Retinal pigment epithelial cell (primary cell): ENCODE measurements around the gene THAP4.

Source experiments
- DNase-seq: peaks from one replicate; pipeline ENCODE4 v3.0.0-alpha.2; 2010; ENCODE audit warnings: low read depth
- H3K4me3 ChIP-seq: 2 replicates; pipeline ENCODE4 v1.5.1; 2011; ENCODE audit warnings: mild to moderate bottlenecking, low read length, control low read depth, moderate library complexity
- TF ChIP-seq, protein P1 (sequence below): conservative IDR thresholded peaks from 2 replicates; pipeline ENCODE4 v1.5.1; 2011; ENCODE audit warnings: low read depth, low read length, control low read depth, inconsistent platforms

Gene THAP4

DNA sequence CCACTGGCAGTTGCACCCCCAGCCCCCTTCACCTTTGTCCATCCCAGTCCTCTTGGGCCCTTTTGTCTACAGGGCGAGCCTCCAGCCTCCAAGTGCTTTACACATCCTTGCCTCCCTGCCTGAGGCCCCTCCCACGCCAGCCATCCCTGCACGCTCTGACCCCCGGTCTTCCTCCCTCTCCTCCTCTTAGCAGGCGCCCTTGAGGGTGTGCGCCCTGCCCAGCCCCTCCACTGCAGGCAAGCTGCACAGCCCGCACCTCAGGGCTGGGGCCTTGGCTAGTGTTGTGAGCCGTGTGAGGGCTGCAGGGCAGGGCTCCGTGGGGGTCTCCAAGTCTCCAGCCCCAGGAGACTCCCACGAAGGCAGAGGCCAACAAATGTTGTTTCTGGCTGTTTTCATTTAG, 71.5 kb downstream of the THAP4 start:
- TF ChIP-seq, protein P1, sequence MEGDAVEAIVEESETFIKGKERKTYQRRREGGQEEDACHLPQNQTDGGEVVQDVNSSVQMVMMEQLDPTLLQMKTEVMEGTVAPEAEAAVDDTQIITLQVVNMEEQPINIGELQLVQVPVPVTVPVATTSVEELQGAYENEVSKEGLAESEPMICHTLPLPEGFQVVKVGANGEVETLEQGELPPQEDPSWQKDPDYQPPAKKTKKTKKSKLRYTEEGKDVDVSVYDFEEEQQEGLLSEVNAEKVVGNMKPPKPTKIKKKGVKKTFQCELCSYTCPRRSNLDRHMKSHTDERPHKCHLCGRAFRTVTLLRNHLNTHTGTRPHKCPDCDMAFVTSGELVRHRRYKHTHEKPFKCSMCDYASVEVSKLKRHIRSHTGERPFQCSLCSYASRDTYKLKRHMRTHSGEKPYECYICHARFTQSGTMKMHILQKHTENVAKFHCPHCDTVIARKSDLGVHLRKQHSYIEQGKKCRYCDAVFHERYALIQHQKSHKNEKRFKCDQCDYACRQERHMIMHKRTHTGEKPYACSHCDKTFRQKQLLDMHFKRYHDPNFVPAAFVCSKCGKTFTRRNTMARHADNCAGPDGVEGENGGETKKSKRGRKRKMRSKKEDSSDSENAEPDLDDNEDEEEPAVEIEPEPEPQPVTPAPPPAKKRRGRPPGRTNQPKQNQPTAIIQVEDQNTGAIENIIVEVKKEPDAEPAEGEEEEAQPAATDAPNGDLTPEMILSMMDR, result no peak
- no peak overlapping the region for H3K4me3 ChIP-seq
- no peak for DNase-seq

DNA sequence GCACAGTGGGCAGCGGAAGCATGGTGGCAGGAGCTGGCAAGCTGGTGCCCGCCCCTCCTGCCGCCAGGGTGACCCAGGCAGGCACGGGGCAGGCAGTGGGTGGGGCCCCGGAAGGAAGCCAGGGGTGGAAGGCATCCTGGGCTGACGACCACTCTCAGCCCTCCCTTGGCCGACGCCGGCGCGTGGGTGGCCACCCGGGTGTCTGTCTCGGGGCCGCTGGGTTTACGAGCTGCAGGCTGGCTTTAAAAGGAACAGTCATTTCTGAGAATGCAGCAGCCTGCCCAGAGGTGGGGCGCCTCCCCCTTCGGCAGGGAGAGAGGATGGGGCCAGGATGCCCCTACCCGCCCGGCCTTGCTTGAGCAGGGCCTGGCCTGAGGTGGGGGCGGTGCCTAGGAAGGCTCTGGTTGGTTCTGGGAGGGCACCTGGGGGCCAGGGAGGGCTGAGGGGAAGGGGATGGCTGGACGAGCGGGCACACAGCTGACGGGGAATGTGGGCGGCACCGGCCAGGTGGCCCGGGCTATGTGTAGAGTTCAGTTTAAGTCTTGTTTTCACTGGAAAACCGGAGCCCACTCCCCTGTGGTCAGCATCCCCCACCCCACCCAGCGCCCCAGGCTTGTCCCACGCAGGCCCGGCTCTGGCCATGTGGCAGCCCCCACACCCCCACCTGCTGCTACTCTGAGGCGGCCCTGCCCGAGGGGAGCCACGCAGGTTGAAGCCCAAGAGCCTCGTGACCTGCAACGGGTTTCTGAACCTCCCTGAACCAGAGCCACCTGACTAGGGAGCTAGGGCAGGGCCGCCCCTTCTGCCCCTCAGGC, 72.2 kb downstream of the THAP4 start:
- H3K4me3 ChIP-seq, result no peak overlapping the region
- TF ChIP-seq, protein P1, result no peak
- no peak for DNase-seq

DNA sequence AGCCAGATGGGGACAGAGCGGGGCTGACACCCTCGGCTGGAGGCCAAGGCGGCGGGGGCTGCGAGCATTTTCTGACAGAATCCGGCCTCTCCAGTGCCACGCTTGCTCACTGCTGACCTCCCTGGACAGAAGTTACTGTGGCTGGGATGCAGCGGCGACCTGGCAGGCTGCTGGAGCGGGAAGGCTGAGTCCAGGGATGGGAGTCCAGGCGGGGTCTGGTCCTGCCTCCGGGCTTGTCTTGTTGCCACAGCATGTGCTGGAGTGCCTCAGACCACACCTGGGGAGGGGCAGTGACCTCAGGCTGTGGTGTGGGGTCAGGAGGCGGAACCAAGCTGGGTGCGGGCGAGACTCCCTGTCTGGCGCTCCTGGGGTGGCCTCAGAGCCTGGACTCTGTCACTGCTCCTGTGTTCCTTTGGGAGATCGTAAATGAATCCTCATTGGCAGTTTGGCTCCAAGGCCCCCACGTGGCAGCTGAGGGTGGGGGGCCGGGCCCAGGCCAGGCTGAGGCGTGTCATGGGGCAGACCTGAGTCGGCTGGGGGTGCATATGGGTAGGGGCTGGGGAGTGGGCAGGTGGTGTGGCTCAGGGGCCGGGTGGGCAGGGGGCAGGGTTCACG, 72.9 kb downstream of the THAP4 start:
- TF ChIP-seq, protein P1, result no peak
- H3K4me3 ChIP-seq, result no peak overlapping the region

DNA sequence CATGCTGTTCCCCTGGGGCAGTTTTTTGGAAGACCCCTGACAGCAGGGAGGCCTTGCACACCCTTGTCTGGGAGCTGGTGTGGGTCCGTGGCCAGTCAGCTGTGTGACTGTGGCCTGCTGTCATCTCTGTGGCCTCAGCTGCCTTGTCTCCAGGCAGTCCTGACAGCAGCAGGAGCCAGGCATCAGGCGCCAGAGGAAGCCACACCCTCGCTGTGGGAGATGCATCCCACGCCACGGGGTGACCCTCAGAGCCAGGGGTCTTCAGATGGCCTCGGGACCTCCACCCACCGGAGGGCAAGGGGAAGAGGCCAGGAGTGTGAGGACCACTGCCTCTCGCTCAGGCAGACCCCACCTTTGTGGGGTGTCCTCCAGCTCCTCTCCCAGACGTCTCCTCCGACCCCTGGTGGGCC, 73.4 kb downstream of the THAP4 start:
- DNase-seq, result no peak
- H3K4me3 ChIP-seq, result no peak overlapping the region
- TF ChIP-seq, protein P1, result no peak

More for the DNA sequence above, 72.9 kb downstream of the THAP4 start:
- no peak for DNase-seq

DNA sequence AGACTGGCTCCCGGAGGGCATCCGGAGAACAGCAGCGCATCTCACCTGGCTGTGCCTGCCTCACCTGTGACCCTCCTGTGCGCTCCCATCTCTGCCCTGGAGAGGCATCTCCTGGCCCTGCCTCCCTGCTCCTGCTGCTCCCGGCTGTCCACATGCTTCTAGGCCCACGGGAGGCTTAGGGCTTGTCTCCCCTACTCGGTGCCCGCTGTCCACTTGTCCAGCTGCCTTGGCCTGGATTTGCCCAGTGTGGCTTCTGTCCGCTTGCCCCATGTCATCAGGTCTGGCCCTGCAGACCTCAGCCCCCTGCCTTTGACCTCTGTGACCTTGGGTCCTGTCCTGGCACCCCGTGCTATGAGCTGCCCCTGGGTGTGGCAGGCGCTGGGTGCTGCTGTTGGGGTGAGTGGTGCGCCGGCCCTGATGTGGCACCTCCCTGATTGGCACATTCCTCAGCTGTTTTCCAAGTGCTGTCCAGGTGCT, 73.9 kb downstream of the THAP4 start:
- DNase-seq, result no peak
- H3K4me3 ChIP-seq, result no peak overlapping the region
- TF ChIP-seq, protein P1, result no peak

DNA sequence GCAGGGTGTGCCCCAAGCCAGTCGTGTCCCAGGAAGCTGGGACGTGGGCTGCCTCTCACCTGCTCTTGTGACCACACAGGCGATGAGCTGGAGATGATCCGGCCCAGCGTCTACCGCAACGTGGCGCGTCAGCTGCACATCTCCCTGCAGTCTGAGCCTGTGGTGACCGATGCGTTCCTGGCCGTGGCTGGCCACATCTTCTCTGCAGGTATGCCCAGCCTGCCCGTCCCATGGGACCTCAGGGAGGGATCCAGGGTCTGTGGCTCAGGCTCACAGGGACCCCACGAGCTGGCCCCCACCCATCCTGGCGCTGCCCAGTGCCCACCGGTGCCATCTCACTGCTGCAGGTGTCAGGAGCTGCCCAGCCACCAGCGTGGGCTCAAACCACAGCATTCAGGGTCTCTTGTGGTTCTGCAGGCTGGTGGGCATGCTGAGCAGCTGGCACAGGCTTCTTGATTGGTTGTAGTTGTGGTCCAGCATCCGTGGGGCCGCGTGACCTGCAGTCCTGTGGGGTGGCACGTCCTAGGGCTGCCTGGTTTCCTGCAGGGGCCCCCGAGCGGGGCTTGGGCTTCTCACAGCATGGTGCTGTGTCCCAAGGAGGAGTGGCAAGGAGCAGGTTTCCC, 74.6 kb downstream of the THAP4 start:
- TF ChIP-seq, protein P1, result no peak
- no peak overlapping the region for H3K4me3 ChIP-seq
- no peak for DNase-seq

DNA sequence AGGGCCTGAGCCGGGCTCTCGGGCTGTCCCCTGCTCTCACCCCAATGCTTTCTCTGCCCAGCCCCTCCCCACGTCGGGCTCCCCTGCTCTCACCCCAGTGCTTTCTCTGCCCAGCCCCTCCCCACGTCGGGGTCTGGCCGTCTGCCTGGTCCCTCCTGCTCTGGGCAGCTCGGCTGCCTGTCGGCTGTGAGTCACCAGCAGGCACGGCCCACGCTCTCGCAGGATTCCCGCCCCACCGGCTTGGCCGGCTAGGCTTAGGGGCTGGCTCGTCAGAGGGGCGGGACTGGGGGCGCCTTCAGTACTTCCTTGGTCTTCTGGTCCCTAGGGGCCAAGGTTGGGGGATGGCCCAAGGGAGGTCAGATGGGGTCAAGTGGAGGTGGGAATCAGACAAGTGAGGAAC, 75.1 kb downstream of the THAP4 start:
- TF ChIP-seq, protein P1, result no peak
- DNase-seq, result peak; percentile 28
- H3K4me3 ChIP-seq, result no peak overlapping the region
